Neuron (in vitro differentiated cells): Measurements from ENCODE around the gene SHKBP1.
A peak's percentile ranks its signal among the peaks of the same experiment; 100 is the strongest.
"Not testable (repeated sequence)": the region's sequence is repeated elsewhere in the genome, so short reads cannot be mapped to it uniquely, and the experiment has no call there.

Experiments used
- H2AFZ ChIP-seq: one replicate; pipeline ENCODE4 v1.6.1; 2013; ENCODE audit warnings: low read depth, mild to moderate bottlenecking, inconsistent platforms, low read length, moderate library complexity
- H3K27me3 ChIP-seq: one replicate; pipeline ENCODE4 v1.6.1; 2013; ENCODE audit warnings: low read length; ENCODE audit not compliant: insufficient read depth
- H3K36me3 ChIP-seq: one replicate; pipeline ENCODE4 v1.6.1; 2013; ENCODE audit warnings: low read length; ENCODE audit not compliant: insufficient read depth
- H3K4me1 ChIP-seq: one replicate; pipeline ENCODE4 v1.6.1; 2013; ENCODE audit warnings: low read length; ENCODE audit not compliant: insufficient read depth
- H3K4me3 ChIP-seq: 2 replicates; pipeline ENCODE4 v1.5.1; 2013; ENCODE audit warnings: mild to moderate bottlenecking, low read length, moderate library complexity
- H3K9me3 ChIP-seq: one replicate; pipeline ENCODE4 v1.6.1; 2013; ENCODE audit warnings: low read length

The SHKBP1 gene

GRCh38 chr19:40564535-40564934 lies 12.1 kb upstream of the SHKBP1 start:
- H3K36me3 ChIP-seq, H3K9me3 ChIP-seq, H2AFZ ChIP-seq, H3K4me1 ChIP-seq, H3K4me3 ChIP-seq: not testable (repeated sequence)
- H3K27me3 ChIP-seq, result peaks cover 46% of the 10 kb centered on the region

- Histone ChIP-seq H3K27me3 (peaks cover 43% of the 10 kb centered on the region), H3K4me3 (no peak overlapping the region), H3K9me3 (no peaks in the 10 kb centered on the region), H2AFZ (no peak overlapping the region), H3K4me1 (peaks cover 3% of the 10 kb centered on the region), H3K36me3 (no peaks in the 10 kb centered on the region)
These were observed 11.3 kb upstream of the SHKBP1 start for GRCh38 chr19:40565355-40565754.

GRCh38 chr19:40565910-40566495 lies 10.7 kb upstream of the SHKBP1 start:
- Histone ChIP-seq H2AFZ (no peak overlapping the region), H3K27me3 (peaks cover 43% of the 10 kb centered on the region)

GRCh38 chr19:40567040-40567749 lies 9.5 kb upstream of the SHKBP1 start:
- H3K36me3 ChIP-seq, result no peaks in the 10 kb centered on the region
- no peaks in the 10 kb centered on the region for H3K9me3 ChIP-seq
- H3K4me1 ChIP-seq, result peaks cover 3% of the 10 kb centered on the region
- H2AFZ ChIP-seq, result no peak overlapping the region
- H3K4me3 ChIP-seq, result no peak overlapping the region
- H3K27me3 ChIP-seq, result peaks cover 43% of the 10 kb centered on the region

More at GRCh38 chr19:40565910-40566495, 10.7 kb upstream of the SHKBP1 start:
- Histone ChIP-seq H3K36me3 (no peaks in the 10 kb centered on the region), H3K9me3 (no peaks in the 10 kb centered on the region), H3K4me3 (no peak overlapping the region), H3K4me1 (peaks cover 3% of the 10 kb centered on the region)

GRCh38 chr19:40567750-40568494 lies 8.8 kb upstream of the SHKBP1 start:
- Histone ChIP-seq H3K4me1 (peaks cover 3% of the 10 kb centered on the region), H3K9me3 (no peaks in the 10 kb centered on the region), H3K27me3 (peaks cover 43% of the 10 kb centered on the region), H3K36me3 (no peaks in the 10 kb centered on the region), H3K4me3 (no peak overlapping the region), H2AFZ (no peak overlapping the region)

- Histone ChIP-seq H3K36me3 (no peaks in the 10 kb centered on the region), H3K27me3 (peaks cover 35% of the 10 kb centered on the region), H3K9me3 (no peaks in the 10 kb centered on the region), H3K4me1 (peaks cover 3% of the 10 kb centered on the region), H3K4me3 (peak overlapping the region; percentile 42), H2AFZ (peak overlapping the region; percentile 88)
These were observed 6.2 kb upstream of the SHKBP1 start for GRCh38 chr19:40570313-40571004.

GRCh38 chr19:40571005-40571318 lies 5.7 kb upstream of the SHKBP1 start:
- peak overlapping the region; percentile 10 for H3K4me3 ChIP-seq
- H3K27me3 ChIP-seq, result peaks cover 30% of the 10 kb centered on the region
- no peaks in the 10 kb centered on the region for H3K9me3 ChIP-seq
- no peaks in the 10 kb centered on the region for H3K36me3 ChIP-seq
- H3K4me1 ChIP-seq, result peaks cover 3% of the 10 kb centered on the region
- peak overlapping the region; percentile 27 for H2AFZ ChIP-seq

- no peak overlapping the region for H2AFZ ChIP-seq
These were observed 4.7 kb upstream of the SHKBP1 start for GRCh38 chr19:40571831-40572495.

GRCh38 chr19:40575326-40575725 lies 1.3 kb upstream of the SHKBP1 start:
- Histone ChIP-seq H3K36me3 (peaks cover 11% of the 10 kb centered on the region), H2AFZ (no peak overlapping the region), H3K9me3 (no peaks in the 10 kb centered on the region), H3K4me1 (peaks cover 5% of the 10 kb centered on the region), H3K4me3 (no peak overlapping the region), H3K27me3 (no peaks in the 10 kb centered on the region)

More at GRCh38 chr19:40571831-40572495, 4.7 kb upstream of the SHKBP1 start:
- Histone ChIP-seq H3K36me3 (no peaks in the 10 kb centered on the region), H3K4me3 (no peak overlapping the region), H3K4me1 (peaks cover 3% of the 10 kb centered on the region), H3K9me3 (no peaks in the 10 kb centered on the region), H3K27me3 (peaks cover 24% of the 10 kb centered on the region)

GRCh38 chr19:40576151-40576584 lies 505 bp upstream of the SHKBP1 start:
- no peaks in the 10 kb centered on the region for H3K27me3 ChIP-seq
- H3K4me1 ChIP-seq, result peaks cover 5% of the 10 kb centered on the region
- H3K4me3 ChIP-seq, result peak overlapping the region; percentile 91

GRCh38 chr19:40578442-40578908 lies 1.8 kb downstream of the SHKBP1 start:
- H3K27me3 ChIP-seq, result no peaks in the 10 kb centered on the region
- no peak overlapping the region for H2AFZ ChIP-seq
- H3K4me3 ChIP-seq, result no peak overlapping the region
- H3K4me1 ChIP-seq, result peaks cover 5% of the 10 kb centered on the region
- no peaks in the 10 kb centered on the region for H3K9me3 ChIP-seq
- peaks cover 26% of the 10 kb centered on the region for H3K36me3 ChIP-seq

More at GRCh38 chr19:40576151-40576584, 505 bp upstream of the SHKBP1 start:
- Histone ChIP-seq H3K9me3 (no peaks in the 10 kb centered on the region), H3K36me3 (peaks cover 19% of the 10 kb centered on the region), H2AFZ (peak overlapping the region; percentile 88)

- Histone ChIP-seq H2AFZ (no peak overlapping the region), H3K4me1 (peaks cover 5% of the 10 kb centered on the region), H3K36me3 (peaks cover 33% of the 10 kb centered on the region), H3K9me3 (no peaks in the 10 kb centered on the region), H3K27me3 (no peaks in the 10 kb centered on the region), H3K4me3 (no peak overlapping the region)
These were observed 3.9 kb downstream of the SHKBP1 start for GRCh38 chr19:40580619-40581018.
